OCI-LY7 (cell line): ENCODE data around the gene RGS2. TPM values are rescaled to one million over a fixed set of nuclear protein-coding genes. Genes with fewer than 3 reads are reported as not detected.

Experiments
- BruUV-seq: library from RNA; stranded (reverse); fragments of 400-500 nt; replicated peaks from 2 replicates; lab custom pipeline; 2021; lab: Mats Ljungman, UMichigan
- CTCF ChIA-PET: fragments of 300-600 bp; sonication (Branson Sonifier 250); formaldehyde crosslinking; loops from one replicate; lab custom pipeline; 2022; ENCODE audit warnings: antibody characterized with exemption; ENCODE audit not compliant: unreplicated experiment; lab: Charles Lee
- POLR2A ChIA-PET: fragments of 300-600 bp; sonication (Branson Sonifier 250); formaldehyde crosslinking; loops from one replicate; lab custom pipeline; 2022; ENCODE audit warnings: antibody characterized with exemption; lab: Charles Lee
- DNase-seq: peaks from one replicate; pipeline ENCODE4 v3.0.0-alpha.2; 2015; ENCODE audit warnings: low spot score
- H2AFZ ChIP-seq: fragments of 200-600 bp; sonication (generic), shearing (Covaris generic); 2 replicates; pipeline ENCODE4 v1.6.1; 2014; ENCODE audit warnings: mild to moderate bottlenecking, antibody characterized with exemption, low read length, moderate library complexity
- H3K27ac ChIP-seq: fragments of 200-600 bp; sonication (generic); 2 replicates; pipeline ENCODE4 v1.5.1; 2014; ENCODE audit warnings: mixed run types, low read depth, mild to moderate bottlenecking, moderate library complexity, low read length, inconsistent platforms; ENCODE audit not compliant: poor library complexity, severe bottlenecking
- H3K36me3 ChIP-seq: fragments of 200-600 bp; sonication (generic); 2 replicates; pipeline ENCODE4 v1.6.1; 2014; ENCODE audit warnings: mild to moderate bottlenecking, antibody characterized with exemption, low read length, moderate library complexity, mixed read lengths; ENCODE audit not compliant: insufficient read depth
- H3K4me1 ChIP-seq: fragments of 200-600 bp; sonication (generic); 2 replicates; pipeline ENCODE4 v1.5.1; 2014; ENCODE audit warnings: mild to moderate bottlenecking, low read length; ENCODE audit not compliant: insufficient read depth, poor library complexity, severe bottlenecking
- H3K4me2 ChIP-seq: fragments of 200-600 bp; sonication (generic); 2 replicates; pipeline ENCODE4 v1.6.1; 2014; ENCODE audit warnings: mild to moderate bottlenecking, low read length
- H3K4me3 ChIP-seq: fragments of 200-600 bp; sonication (generic); 2 replicates; pipeline ENCODE4 v1.5.1; 2014; ENCODE audit warnings: mild to moderate bottlenecking, low read depth, low read length; ENCODE audit not compliant: poor library complexity, severe bottlenecking
- H3K79me2 ChIP-seq: fragments of 200-600 bp; sonication (generic); 2 replicates; pipeline ENCODE4 v1.6.1; 2016; ENCODE audit warnings: low read depth, mild to moderate bottlenecking, low read length, moderate library complexity, mixed read lengths; ENCODE audit not compliant: insufficient read depth
- H3K9me2 ChIP-seq: fragments of 200-600 bp; sonication (generic); 2 replicates; pipeline ENCODE4 v1.6.1; 2016; ENCODE audit warnings: mild to moderate bottlenecking, low read length, mixed read lengths; ENCODE audit not compliant: insufficient read depth
- H3K9me3 ChIP-seq: fragments of 200-600 bp; sonication (generic); 2 replicates; pipeline ENCODE4 v1.6.1; 2014; ENCODE audit warnings: mild to moderate bottlenecking, mixed run types, low read length, mixed read lengths
- H4K20me1 ChIP-seq: fragments of 200-600 bp; sonication (generic); 2 replicates; pipeline ENCODE4 v1.6.1; 2014; ENCODE audit warnings: mild to moderate bottlenecking, antibody characterized with exemption, low read length, moderate library complexity, mixed read lengths; ENCODE audit not compliant: insufficient read depth
- CTCF ChIP-seq: fragments of 200-600 bp; sonication (generic); conservative IDR thresholded peaks from 2 replicates; pipeline ENCODE4 v1.5.1; 2014; ENCODE audit warnings: mild to moderate bottlenecking, antibody characterized with exemption, low read length, moderate library complexity, mixed read lengths
- EZH2phosphoT487 ChIP-seq: fragments of 200-600 bp; sonication (generic); IDR thresholded peaks from 2 replicates; pipeline ENCODE4 v1.6.1; 2018; ENCODE audit warnings: low read depth, borderline replicate concordance, mild to moderate bottlenecking, mixed run types, antibody characterized with exemption, low read length, moderate library complexity, mixed read lengths
- intact Hi-C: fragments of 100-400 bp; cut with micrococcal nuclease; formaldehyde crosslinking; loops from one replicate; pipeline ENCODE4 v1.10.0; 2022; ENCODE audit not compliant: unreplicated experiment
- total RNA-seq, 2 experiments: library from RNA; depleted of rRNA in 1 of 2; stranded (reverse); fragments of >200 nt in 1 of 2; shearing (Covaris generic) in 1 of 2; gene quantifications; 2 replicates each; pipeline ENCODE4 v1.2.3, GENCODE V29; 2014 to 2022

Gene RGS2
- total RNA-seq, 2 experiments from 2014 or later = 12.5 to 27.6 TPM

GRCh38 chr1:192762265-192762664 is 46.6 kb upstream of the RGS2 start:
- BruUV-seq = no TSS peak
- Histone ChIP-seq H2AFZ (no peak overlapping the region), H3K4me3 (no peak overlapping the region), H3K9me2 (no peaks in the 10 kb centered on the region), H3K9me3 (no peaks in the 10 kb centered on the region), H3K36me3 (no peaks in the 10 kb centered on the region), H3K4me2 (no peak overlapping the region), H3K27ac (no peak overlapping the region), H3K4me1 (no peaks in the 10 kb centered on the region), H3K79me2 (no peaks in the 10 kb centered on the region), H4K20me1 (no peaks in the 10 kb centered on the region)
- intact Hi-C loops = no loop called here
- ChIA-PET POLR2A (interaction anchor here (0.6 to 1.7 kb wide), 4 partner anchors 9 to 603 kb away, joined by 3 to 6 read pairs (median 4); no protein-coding TSS in a partner anchor), CTCF (no interaction called here)
- TF ChIP-seq CTCF = no peak
- no peak for TF ChIP-seq EZH2phosphoT487
- DNase-seq = no peak

- H3K36me3 ChIP-seq = no peaks in the 10 kb centered on the region
- no peak overlapping the region for H3K4me3 ChIP-seq
- H3K79me2 ChIP-seq = no peaks in the 10 kb centered on the region
- H3K9me3 ChIP-seq = no peaks in the 10 kb centered on the region
- no peak overlapping the region for H2AFZ ChIP-seq
- no peak for TF ChIP-seq CTCF
- no peak for TF ChIP-seq EZH2phosphoT487
- H3K4me1 ChIP-seq = no peaks in the 10 kb centered on the region
- intact Hi-C loops = no loop called here
- POLR2A ChIA-PET = interaction anchor here (0.6 to 0.9 kb wide), 4 partner anchors 19 to 582 kb away, joined by 3 to 4 read pairs (median 4); no protein-coding TSS in a partner anchor
- H4K20me1 ChIP-seq = no peaks in the 10 kb centered on the region
- no peak overlapping the region for H3K27ac ChIP-seq
- no peaks in the 10 kb centered on the region for H3K9me2 ChIP-seq
- no peak overlapping the region for H3K4me2 ChIP-seq
- BruUV-seq = no TSS peak
- CTCF ChIA-PET = no interaction called here
- no peak for DNase-seq
Observed at GRCh38 chr1:192763243-192763642, 45.6 kb upstream of the RGS2 start.

GRCh38 chr1:192763756-192764155 is 45.1 kb upstream of the RGS2 start:
- Histone ChIP-seq H3K36me3 (no peaks in the 10 kb centered on the region), H3K9me2 (no peaks in the 10 kb centered on the region), H3K4me2 (no peak overlapping the region), H3K79me2 (no peaks in the 10 kb centered on the region), H4K20me1 (no peaks in the 10 kb centered on the region), H3K9me3 (no peaks in the 10 kb centered on the region), H3K4me1 (no peaks in the 10 kb centered on the region), H2AFZ (no peak overlapping the region), H3K4me3 (no peak overlapping the region), H3K27ac (no peak overlapping the region)
- ChIA-PET CTCF (no interaction called here), POLR2A (interaction anchor here (0.6 to 0.9 kb wide), 3 partner anchors 20 to 582 kb away, joined by 3 to 4 read pairs (median 3); no protein-coding TSS in a partner anchor)
- DNase-seq = no peak
- no peak for TF ChIP-seq CTCF
- TF ChIP-seq EZH2phosphoT487 = no peak
- no TSS peak for BruUV-seq
- intact Hi-C loops = no loop called here
